Tibial artery (tissue), 4 donors: ENCODE data around the gene CYBC1.
"Not testable (repeated sequence)": the region's sequence is repeated elsewhere in the genome, so short reads cannot be mapped to it uniquely, and the experiment has no call there.

Source experiments
- DNase-seq, 2 donors: peaks; one replicate each; pipeline ENCODE4 v3.0.0-alpha.2; 2019
- H3K27ac ChIP-seq, 2 donors: fragments of 200-600 bp; sonication (generic) in 1 of 2; 1 replicate in 1 of 2; 2 replicates in 1 of 2; pipeline ENCODE4 v1.5.1; 2018 to 2019; ENCODE audit warnings: mild to moderate bottlenecking in 1 of 2
- H3K27me3 ChIP-seq, 2 donors: fragments of 200-600 bp; sonication (generic) in 1 of 2; one replicate each; pipeline versions ENCODE4 v1.5.1 to v1.6.0; 2016 to 2019
- H3K36me3 ChIP-seq, 3 donors: fragments of 200-600 bp; sonication (generic) in 2 of 3; one replicate each; pipeline ENCODE4 v1.5.1; 2016 to 2019; ENCODE audit warnings: mild to moderate bottlenecking in 2 of 3
- H3K4me1 ChIP-seq, 4 donors: fragments of 200-600 bp; sonication (generic) in 2 of 4; 1 replicate in 3 of 4; 2 replicates in 1 of 4; pipeline ENCODE4 v1.5.1; 2016 to 2019
- H3K4me3 ChIP-seq, 2 donors: fragments of 200-600 bp; sonication (generic) in 1 of 2; 1 replicate in 1 of 2; 2 replicates in 1 of 2; pipeline ENCODE4 v1.5.1; 2018 to 2019; ENCODE audit warnings: mild to moderate bottlenecking in 2 of 2
- H3K9me3 ChIP-seq, 3 donors: fragments of 200-600 bp; sonication (generic) in 1 of 3; one replicate each; pipeline ENCODE4 v1.5.1; 2016 to 2019
- intact Hi-C: fragments of 100-400 bp; cut with DNase I; formaldehyde crosslinking; loops from one replicate; pipeline ENCODE4 v1.15.0; 2023; ENCODE audit warnings: low total_unique reads
- TF ChIP-seq, protein P1 (sequence below), 2 experiments: fragments of 200-600 bp in 1 of 2; fragments of 450-650 bp in 1 of 2; IDR thresholded peaks; one replicate each; pipeline ENCODE4 v1.5.1; 2017 to 2019; ENCODE audit warnings: antibody characterized with exemption in 2 of 2, mild to moderate bottlenecking in 1 of 2, moderate library complexity in 1 of 2

The CYBC1 gene

DNA sequence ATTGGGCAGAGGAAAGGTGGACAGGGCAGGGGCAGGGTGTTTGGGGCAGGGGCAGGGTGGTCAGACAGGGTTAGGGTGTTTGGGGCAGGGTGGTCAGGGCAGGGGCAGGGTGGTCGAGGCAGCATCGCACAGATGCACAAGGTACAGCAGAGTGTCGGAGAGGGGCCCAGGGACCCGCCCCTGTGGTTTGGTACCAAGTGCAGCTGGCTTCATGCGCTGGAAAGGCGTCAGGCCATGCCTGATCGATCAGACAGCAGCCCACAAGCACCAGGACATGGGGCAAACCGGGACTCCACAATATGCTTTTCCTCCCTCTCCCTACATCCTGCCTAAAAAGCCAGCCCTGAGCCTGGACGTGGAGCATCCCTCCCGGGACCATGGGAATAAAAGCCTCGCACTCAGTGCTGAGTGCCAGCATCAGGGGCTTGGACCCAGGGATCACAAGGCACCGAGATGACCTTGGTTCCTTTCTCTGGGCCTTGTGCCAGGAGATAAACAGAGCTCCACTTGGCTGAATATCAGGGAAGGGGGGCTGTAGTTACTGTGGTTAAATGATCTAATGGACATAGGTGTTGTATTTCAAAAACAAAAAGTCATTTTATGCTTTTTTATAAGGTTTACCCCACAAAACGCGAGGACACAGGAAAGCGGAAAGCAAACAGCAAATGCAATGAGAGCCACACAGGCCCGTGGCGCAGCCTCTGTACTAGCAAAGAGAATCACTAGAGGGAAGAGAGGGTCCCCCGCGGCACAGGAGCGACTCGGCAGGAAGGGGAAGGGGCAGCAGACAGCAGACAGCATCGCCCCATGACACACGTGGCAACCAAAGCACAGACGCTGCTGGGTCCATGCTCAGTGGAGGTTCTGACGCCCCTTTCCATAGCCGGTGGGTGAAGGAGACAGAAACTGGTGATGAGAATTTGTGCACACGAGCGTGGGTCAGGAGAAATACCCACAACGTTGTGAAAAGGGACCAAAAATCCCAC is 37.7 kb downstream of the CYBC1 start:
- Histone ChIP-seq H3K36me3 (peaks cover 8 to 34% (median 12%) of the 10 kb centered on the region in 3 donors), H3K27ac (no peak overlapping the region), H3K9me3 (no peaks in the 10 kb centered on the region), H3K27me3 (no peaks in the 10 kb centered on the region), H3K4me3 (no peak overlapping the region), H3K4me1 (peaks cover 0 to 14% (median 8%) of the 10 kb centered on the region in 4 donors)
- TF ChIP-seq, protein P1, sequence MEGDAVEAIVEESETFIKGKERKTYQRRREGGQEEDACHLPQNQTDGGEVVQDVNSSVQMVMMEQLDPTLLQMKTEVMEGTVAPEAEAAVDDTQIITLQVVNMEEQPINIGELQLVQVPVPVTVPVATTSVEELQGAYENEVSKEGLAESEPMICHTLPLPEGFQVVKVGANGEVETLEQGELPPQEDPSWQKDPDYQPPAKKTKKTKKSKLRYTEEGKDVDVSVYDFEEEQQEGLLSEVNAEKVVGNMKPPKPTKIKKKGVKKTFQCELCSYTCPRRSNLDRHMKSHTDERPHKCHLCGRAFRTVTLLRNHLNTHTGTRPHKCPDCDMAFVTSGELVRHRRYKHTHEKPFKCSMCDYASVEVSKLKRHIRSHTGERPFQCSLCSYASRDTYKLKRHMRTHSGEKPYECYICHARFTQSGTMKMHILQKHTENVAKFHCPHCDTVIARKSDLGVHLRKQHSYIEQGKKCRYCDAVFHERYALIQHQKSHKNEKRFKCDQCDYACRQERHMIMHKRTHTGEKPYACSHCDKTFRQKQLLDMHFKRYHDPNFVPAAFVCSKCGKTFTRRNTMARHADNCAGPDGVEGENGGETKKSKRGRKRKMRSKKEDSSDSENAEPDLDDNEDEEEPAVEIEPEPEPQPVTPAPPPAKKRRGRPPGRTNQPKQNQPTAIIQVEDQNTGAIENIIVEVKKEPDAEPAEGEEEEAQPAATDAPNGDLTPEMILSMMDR (IDR thresholded peaks at IDR 0.05), result no peak
- DNase-seq, result no peak
- intact Hi-C loops, result loop anchor here (5.0 kb wide), 1 partner anchor 56 kb away; the partner anchor contains the start of gene TEX19

GRCh38 chr17:82412081-82412480 is 38.5 kb downstream of the CYBC1 start:
- H3K4me3 ChIP-seq, H3K9me3 ChIP-seq, DNase-seq, H3K27me3 ChIP-seq, H3K4me1 ChIP-seq, H3K27ac ChIP-seq: not testable (repeated sequence)
- intact Hi-C loops, result loop anchor here (5.0 kb wide), 1 partner anchor 55 kb away; the partner anchor contains the start of gene TEX19
- H3K36me3 ChIP-seq, result peaks cover 8 to 42% (median 12%) of the 10 kb centered on the region in 3 donors

- intact Hi-C loops, result loop anchor here (5.0 kb wide), 1 partner anchor 54 kb away; the partner anchor contains the start of gene TEX19
Measured at GRCh38 chr17:82411396-82412053, 39.0 kb downstream of the CYBC1 start.

DNA sequence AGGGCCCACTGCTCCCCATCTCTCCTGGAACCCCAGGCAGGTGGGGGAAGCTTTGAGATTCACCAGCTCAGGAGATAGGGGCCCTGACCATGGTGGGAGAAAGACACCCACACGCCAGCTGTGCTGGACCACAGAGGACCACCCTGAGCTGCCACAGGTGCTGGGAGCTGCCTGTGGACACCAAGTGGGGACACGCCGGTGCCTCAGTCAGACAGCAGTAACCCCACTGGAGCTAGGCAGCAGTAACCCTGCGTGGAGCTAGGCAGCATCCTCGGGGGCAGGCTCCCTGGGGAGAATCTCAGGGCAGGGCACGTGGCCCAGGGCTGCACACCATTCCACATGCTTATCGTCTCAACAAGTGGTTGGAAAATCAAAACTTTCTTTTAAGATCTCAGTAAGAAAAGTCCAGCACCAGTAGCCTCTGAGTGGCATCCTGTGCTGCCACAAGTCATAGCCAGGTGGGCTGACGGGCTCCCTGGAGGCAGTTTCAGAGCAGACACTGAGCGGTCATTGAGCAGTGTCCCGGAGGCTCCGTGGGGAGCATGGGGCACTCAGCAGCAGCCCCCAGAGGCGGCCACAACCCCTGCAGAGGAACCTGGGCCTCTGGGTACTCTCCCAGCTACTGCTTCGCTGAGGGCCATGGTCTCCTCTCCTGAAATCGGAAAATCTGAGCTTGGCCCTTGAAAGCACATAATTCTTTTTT is 40.4 kb downstream of the CYBC1 start:
- intact Hi-C loops, result loop anchor here (5.0 kb wide), 1 partner anchor 53 kb away; the partner anchor contains the start of gene TEX19

More at GRCh38 chr17:82411396-82412053, 39.0 kb downstream of the CYBC1 start:
- no peak for DNase-seq
- peaks cover 0 to 5% (median 4%) of the 10 kb centered on the region in 4 donors for H3K4me1 ChIP-seq
- H3K36me3 ChIP-seq, result peaks cover 8 to 46% (median 12%) of the 10 kb centered on the region in 3 donors
- no peaks in the 10 kb centered on the region for H3K9me3 ChIP-seq
- H3K4me3 ChIP-seq, result no peak overlapping the region
- TF ChIP-seq, protein P1 (IDR thresholded peaks at IDR 0.05), result no peak
- H3K27ac ChIP-seq, result no peak overlapping the region
- no peaks in the 10 kb centered on the region for H3K27me3 ChIP-seq

GRCh38 chr17:82408938-82409318 is 41.6 kb downstream of the CYBC1 start:
- Histone ChIP-seq H3K9me3 (no peaks in the 10 kb centered on the region), H3K36me3 (peaks cover 12 to 68% (median 21%) of the 10 kb centered on the region in 3 donors), H3K27ac (no peak overlapping the region), H3K4me1 (no peaks in the 10 kb centered on the region), H3K27me3 (no peaks in the 10 kb centered on the region), H3K4me3 (no peak overlapping the region)
- intact Hi-C loops, result no loop called here
- TF ChIP-seq, protein P1 (IDR thresholded peaks at IDR 0.05), result no peak
- DNase-seq, result no peak

More for the DNA sequence above, 40.4 kb downstream of the CYBC1 start:
- H3K4me3 ChIP-seq, result no peak overlapping the region
- peaks cover 8 to 59% (median 16%) of the 10 kb centered on the region in 3 donors for H3K36me3 ChIP-seq
- H3K4me1 ChIP-seq, result peaks cover 0 to 5% (median 4%) of the 10 kb centered on the region in 4 donors
- H3K27me3 ChIP-seq, result no peaks in the 10 kb centered on the region
- DNase-seq, result no peak
- TF ChIP-seq, protein P1 (IDR thresholded peaks at IDR 0.05), result no peak
- H3K27ac ChIP-seq, result no peak overlapping the region
- no peaks in the 10 kb centered on the region for H3K9me3 ChIP-seq
